ENCODE data around the gene LBX1. TPM values are rescaled to one million over a fixed set of nuclear protein-coding genes. Genes with fewer than 3 reads are reported as not detected.

The LBX1 gene
- total RNA-seq, 1 donor from 2014 or later = not detected

DNA sequence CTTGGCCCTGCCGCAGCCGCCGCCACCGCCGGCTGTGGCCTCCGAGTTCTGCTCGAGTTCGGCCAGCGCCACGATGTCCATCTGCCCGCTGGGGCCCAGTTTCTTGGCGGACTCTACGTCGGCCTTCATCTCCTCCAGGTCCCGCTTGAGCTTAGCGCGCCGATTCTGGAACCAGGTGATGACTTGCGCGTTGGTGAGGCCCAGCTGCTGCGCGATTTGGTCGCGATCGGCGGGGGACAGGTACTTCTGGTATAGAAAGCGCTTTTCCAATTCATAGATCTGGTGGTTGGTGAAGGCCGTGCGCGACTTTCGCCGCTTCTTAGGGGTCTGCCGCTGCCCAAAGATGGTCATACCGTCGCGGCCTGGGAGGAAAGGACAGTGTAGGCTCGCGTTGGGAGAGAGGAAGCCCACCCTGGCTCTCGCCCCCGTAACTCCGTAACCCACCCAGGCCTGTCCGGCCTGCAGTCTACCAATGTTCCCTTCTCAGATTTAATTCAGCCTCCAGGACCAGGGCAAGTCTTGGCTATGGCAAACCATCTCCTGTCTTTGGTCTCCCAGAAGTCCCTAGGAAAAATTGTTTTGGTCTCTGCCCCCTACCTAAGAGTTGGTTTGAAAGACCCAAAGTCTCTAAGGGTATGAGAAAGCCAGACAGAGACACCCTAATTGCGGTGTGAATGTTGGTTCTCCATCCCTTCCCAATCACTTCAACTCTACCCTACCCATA, 1.7 kb downstream of the LBX1 start:
- POLR2A ChIA-PET = no interaction called here
- CTCF ChIA-PET = interaction anchor here (1.9 kb wide), 1 partner anchor 13 kb away, joined by 13 read pairs; no protein-coding TSS in a partner anchor
- no peak for ATAC-seq (ENCODE audit: low read depth)
- no peak for DNase-seq
- Mint-ChIP-seq H3K4me3 (peak overlapping the region; percentile 48), H3K27me3 (peaks cover 62% of the 10 kb centered on the region), H3K9me3 (no peaks in the 10 kb centered on the region), H3K27ac (no peak overlapping the region), H3K4me1 (peaks cover 49% of the 10 kb centered on the region), H3K36me3 (ENCODE audit: low read depth) (no peaks in the 10 kb centered on the region)
- intact Hi-C loops (cut with micrococcal nuclease) = loop anchor here (2.0 to 10.0 kb wide), 4 partner anchors 13 to 573 kb away; no protein-coding TSS in a partner anchor
- TF ChIP-seq, protein P1, sequence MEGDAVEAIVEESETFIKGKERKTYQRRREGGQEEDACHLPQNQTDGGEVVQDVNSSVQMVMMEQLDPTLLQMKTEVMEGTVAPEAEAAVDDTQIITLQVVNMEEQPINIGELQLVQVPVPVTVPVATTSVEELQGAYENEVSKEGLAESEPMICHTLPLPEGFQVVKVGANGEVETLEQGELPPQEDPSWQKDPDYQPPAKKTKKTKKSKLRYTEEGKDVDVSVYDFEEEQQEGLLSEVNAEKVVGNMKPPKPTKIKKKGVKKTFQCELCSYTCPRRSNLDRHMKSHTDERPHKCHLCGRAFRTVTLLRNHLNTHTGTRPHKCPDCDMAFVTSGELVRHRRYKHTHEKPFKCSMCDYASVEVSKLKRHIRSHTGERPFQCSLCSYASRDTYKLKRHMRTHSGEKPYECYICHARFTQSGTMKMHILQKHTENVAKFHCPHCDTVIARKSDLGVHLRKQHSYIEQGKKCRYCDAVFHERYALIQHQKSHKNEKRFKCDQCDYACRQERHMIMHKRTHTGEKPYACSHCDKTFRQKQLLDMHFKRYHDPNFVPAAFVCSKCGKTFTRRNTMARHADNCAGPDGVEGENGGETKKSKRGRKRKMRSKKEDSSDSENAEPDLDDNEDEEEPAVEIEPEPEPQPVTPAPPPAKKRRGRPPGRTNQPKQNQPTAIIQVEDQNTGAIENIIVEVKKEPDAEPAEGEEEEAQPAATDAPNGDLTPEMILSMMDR (IDR thresholded peaks at IDR 0.05) = no peak

DNA sequence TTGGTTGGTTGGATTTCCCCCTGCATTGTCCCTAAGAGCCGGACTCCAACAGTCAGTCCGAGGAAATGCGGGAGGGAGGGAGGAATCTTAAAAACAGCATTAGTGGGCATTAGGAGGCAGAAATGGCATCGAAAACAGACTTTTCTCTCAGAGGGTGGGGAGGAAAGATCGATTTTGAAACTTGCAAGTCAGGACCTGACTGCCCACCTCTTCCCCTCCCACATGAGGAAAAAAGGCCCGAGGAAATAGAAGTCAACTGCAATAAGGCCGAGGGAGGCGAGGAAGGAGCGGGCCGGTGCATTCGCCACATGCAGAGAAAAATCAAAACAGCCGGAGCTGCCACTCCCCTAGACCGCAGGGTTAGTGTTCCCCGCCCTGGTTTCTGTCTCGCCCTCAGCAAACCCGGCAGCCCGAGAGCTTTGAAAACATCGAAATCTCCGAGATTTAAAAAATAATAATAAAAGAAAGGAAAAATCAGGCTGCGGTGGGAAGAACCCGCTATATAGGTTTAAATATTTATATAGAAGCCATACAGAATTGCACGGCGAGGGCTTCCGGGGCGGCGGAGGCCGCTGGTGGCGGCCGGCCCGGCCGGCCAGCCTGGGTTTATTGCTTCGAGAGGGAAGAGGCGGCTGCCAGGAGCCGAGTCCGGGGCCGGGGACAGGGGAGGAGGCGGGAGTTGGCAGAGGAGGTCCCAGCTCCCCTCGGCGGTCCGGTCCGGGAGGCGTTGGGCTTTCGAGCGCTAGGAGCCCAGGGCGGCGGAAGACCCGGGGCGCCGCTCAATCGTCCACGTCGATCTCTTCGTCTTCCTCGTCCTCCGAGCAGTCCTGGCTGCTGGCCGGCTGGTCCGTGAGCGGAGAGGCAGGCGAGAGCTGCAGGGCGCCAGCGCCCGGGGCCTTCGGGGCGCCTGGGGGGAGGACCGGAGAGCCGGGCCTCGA, 2.5 kb downstream of the LBX1 start:
- DNase-seq (no peak), ATAC-seq (ENCODE audit: low read depth) (peak; percentile 36)
- Mint-ChIP-seq H3K27ac (peak overlapping the region; percentile 30), H3K4me3 (peak overlapping the region; percentile 76), H3K27me3 (peaks cover 62% of the 10 kb centered on the region), H3K36me3 (ENCODE audit: low read depth) (no peaks in the 10 kb centered on the region), H3K4me1 (peaks cover 52% of the 10 kb centered on the region), H3K9me3 (no peaks in the 10 kb centered on the region)
- CTCF ChIA-PET = interaction anchor here (1.9 kb wide), 1 partner anchor 12 kb away, joined by 13 read pairs; no protein-coding TSS in a partner anchor
- intact Hi-C loops (cut with micrococcal nuclease) = loop anchor here (1.0 to 10.0 kb wide), 4 partner anchors 8 to 572 kb away; no protein-coding TSS in a partner anchor
- TF ChIP-seq, protein P1 (IDR thresholded peaks at IDR 0.05) = no peak
- POLR2A ChIA-PET = interaction anchor here (1.2 kb wide), 1 partner anchor 10 kb away, joined by 3 read pairs; no protein-coding TSS in a partner anchor

DNA sequence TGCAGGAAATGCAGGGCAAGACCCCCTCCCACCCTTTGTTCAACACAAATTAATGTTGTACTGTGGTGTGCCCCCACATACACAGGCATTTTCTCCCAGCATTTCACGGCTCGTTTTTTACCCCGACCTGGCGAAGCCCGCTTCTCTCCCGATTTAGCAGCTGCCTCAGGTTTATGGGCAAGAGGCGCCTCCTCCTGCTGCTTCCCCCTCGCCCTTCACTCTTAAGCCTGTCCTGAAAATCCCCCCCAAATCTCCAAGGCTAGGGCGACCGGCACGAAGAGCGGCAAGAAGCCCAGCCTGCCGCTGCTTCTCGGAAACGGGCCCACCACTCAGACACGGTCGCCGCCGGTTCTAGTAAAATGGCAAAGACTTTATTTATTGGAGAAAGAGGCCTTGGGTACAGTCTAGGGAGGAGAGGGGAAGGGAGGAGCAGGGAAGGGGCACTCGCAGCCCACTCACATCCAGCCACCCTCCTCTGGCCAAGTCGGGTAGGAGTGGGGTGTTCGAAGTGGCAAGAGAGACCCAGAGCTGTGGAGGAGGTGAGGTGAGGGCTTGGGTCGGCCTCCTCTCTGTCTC, 3.3 kb downstream of the LBX1 start:
- Mint-ChIP-seq H3K4me3 (peak overlapping the region; percentile 76), H3K9me3 (no peaks in the 10 kb centered on the region), H3K27me3 (peaks cover 61% of the 10 kb centered on the region), H3K36me3 (ENCODE audit: low read depth) (no peaks in the 10 kb centered on the region), H3K4me1 (peaks cover 52% of the 10 kb centered on the region), H3K27ac (peak overlapping the region; percentile 30)
- no peak for DNase-seq
- intact Hi-C loops (cut with micrococcal nuclease) = loop anchor here (1.0 to 10.0 kb wide), 4 partner anchors 8 to 571 kb away; no protein-coding TSS in a partner anchor
- ChIA-PET CTCF (interaction anchor here (1.9 kb wide), 1 partner anchor 11 kb away, joined by 13 read pairs; no protein-coding TSS in a partner anchor), POLR2A (interaction anchor here (1.2 kb wide), 1 partner anchor 9 kb away, joined by 3 read pairs; no protein-coding TSS in a partner anchor)
- no peak for ATAC-seq (ENCODE audit: low read depth)
- TF ChIP-seq, protein P1 (IDR thresholded peaks at IDR 0.05) = no peak

DNA sequence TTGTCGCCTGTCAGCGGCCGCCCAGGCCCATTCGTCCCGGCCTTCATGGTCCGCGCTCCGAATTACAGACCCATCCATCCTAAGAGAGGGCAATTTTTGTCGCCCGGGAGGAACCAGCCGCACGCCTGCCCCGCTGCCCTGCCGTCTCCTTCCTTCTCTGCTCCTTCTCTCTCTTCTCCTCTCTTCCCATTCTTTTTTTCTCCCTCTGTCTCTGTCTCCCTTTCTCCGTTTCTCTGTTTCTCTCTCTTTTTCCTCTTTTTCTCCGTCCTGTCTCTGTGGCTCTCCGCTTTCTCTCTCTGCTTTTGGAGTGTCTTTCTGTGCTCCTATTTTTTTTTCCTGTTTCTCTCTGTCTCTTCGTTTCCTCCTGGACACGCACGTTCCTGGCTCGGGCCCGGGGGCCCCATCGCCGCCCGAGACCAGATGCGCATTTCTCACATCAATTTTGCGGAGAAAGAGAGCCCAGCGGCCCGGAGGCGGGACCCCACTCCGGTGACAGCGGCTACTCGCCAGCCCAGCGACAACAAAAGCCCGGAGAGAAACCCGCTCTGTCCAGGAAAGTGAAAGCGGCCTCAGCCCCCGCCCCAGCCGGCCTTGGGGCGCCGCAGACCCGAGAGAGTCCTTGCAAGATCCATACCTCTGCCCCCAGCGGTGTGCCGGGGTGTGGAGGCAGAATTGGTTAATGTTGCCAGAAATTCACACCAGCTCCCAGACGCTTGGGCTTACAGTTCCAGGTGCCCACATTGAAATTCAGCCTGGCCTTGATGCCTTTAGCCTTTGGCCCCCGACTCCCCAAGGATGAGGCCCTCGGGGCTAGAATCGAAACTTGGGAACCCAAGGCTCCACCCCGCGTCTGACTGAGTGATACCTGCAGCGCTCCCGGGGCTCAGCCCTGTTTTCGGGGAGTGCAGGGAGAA, 4.1 kb downstream of the LBX1 start:
- peaks cover 49% of the 10 kb centered on the region for H3K4me1 Mint-ChIP-seq
- ChIA-PET POLR2A (no interaction called here), CTCF (no interaction called here)
- DNase-seq = no peak
- no peak overlapping the region for H3K27ac Mint-ChIP-seq
- no peak for ATAC-seq (ENCODE audit: low read depth)
- H3K9me3 Mint-ChIP-seq = no peaks in the 10 kb centered on the region
- peaks cover 60% of the 10 kb centered on the region for H3K27me3 Mint-ChIP-seq
- intact Hi-C loops (cut with micrococcal nuclease) = loop anchor here (5.0 to 10.0 kb wide), 4 partner anchors 163 to 1688 kb away; partner anchors contain the start of gene KAZALD1
- H3K4me3 Mint-ChIP-seq = peak overlapping the region; percentile 59
- H3K36me3 Mint-ChIP-seq (ENCODE audit: low read depth) = no peaks in the 10 kb centered on the region
- TF ChIP-seq, protein P1 (IDR thresholded peaks at IDR 0.05) = no peak

Measured in activated B cell treated with CpG ODN at 0.5 μM for 24 hours (primary cell).